CD4-positive, alpha-beta T cell treated with Interleukin-6 at 100 ng/mL for 8 hours (primary cell): ENCODE data around the gene CTSF.

Source experiments
- DNase-seq: peaks from one replicate; pipeline ENCODE4 v3.0.0-alpha.2; 2020; ENCODE audit warnings: mixed read lengths, low spot score

Gene CTSF

GRCh38 chr11:66532784-66533183 lies 35.6 kb downstream of the CTSF start:
- DNase-seq: no peak

DNA sequence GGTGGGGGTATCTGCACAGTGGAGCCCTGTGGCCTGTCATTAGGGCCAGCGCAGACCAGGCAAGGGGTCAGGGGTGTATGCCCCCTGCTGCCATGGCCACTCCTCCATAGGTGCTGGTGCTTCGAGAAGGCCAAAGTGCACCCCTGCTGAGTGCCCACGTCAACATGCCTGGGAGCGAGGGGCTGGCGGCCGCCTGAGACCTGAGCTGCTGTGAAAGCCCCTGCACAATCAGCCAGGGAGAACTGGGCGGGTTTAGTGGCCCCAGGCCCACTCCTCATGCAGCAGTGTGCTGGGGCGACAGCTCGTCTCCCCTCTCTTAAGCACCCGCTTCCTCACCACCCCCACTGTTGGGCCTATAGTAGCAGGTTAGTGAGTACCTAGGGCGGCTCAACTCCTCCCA lies 36.6 kb downstream of the CTSF start:
- no peak for DNase-seq

- no peak for DNase-seq
Measured at GRCh38 chr11:66530927-66531709, 37.3 kb downstream of the CTSF start.

GRCh38 chr11:66529655-66530054 lies 38.8 kb downstream of the CTSF start:
- DNase-seq: no peak

GRCh38 chr11:66529069-66529468 lies 39.3 kb downstream of the CTSF start:
- no peak for DNase-seq

DNA sequence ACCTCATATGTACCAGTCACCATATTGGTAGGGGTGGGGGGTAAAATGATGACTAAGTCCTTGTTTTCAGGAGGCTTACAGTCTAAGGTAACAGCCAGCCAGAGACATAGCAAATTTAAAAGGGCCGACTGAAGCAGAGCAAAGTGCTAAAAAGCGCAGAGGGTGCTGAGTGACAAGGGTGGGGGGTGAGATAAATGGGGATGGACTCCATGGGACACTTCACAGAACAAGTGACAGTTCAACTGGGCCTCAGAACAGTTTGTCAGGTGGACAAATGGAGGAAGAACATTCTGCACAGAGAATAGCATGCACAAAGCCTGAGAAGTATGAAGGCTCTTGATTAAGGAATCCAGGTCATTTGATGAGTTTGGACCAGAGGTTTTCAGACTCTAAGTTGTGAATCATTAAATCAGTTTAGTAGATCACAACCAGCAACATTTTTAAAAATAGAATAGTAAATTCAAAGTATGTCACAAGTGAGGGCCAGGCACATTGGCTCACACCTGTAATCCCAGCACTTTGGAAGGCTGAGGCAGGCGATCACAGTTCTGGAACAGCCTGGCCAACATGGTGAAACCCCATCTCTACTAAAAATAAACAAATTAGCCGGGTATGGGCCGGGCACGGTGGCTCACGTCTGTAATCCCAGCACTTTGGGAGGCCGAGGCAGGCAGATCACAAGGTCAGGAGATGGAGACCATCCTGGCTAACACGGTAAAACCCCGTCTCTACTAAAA lies 43.9 kb downstream of the CTSF start:
- no peak for DNase-seq

- DNase-seq: no peak
Measured at GRCh38 chr11:66523611-66524010, 44.8 kb downstream of the CTSF start.
